Retinal pigment epithelial cell (primary cell): Measurements from ENCODE around the gene PLCD3.

ENCODE experiments used
- DNase-seq: peaks from one replicate; pipeline ENCODE4 v3.0.0-alpha.2; 2010; ENCODE audit warnings: low read depth
- H3K4me3 ChIP-seq: 2 replicates; pipeline ENCODE4 v1.5.1; 2011; ENCODE audit warnings: mild to moderate bottlenecking, low read length, control low read depth, moderate library complexity
- TF ChIP-seq, protein P1 (sequence below): conservative IDR thresholded peaks from 2 replicates; pipeline ENCODE4 v1.5.1; 2011; ENCODE audit warnings: low read depth, low read length, control low read depth, inconsistent platforms

PLCD3 gene

DNA sequence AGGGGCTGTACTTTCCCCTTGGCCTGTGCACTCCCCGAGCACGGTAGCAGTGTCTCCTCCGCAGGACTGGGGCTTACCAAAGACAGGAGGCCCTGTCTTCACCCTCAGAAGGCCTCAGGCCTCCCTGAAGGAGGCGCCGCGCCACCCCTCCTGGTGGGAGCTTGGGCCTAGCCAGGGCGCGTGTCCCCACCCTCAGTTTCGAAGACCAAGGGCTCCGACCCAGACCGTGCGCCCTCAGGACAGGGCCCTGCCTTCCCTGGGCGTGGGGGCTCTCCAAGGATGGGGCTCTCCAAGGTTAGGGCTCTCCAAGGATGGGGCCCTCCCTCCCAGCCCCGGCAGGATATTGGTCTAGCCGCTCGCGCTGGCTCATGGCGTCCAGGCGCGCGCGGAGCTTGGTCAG, 11.8 kb downstream of the PLCD3 start:
- no peak for DNase-seq
- H3K4me3 ChIP-seq: no peak overlapping the region
- TF ChIP-seq, protein P1, sequence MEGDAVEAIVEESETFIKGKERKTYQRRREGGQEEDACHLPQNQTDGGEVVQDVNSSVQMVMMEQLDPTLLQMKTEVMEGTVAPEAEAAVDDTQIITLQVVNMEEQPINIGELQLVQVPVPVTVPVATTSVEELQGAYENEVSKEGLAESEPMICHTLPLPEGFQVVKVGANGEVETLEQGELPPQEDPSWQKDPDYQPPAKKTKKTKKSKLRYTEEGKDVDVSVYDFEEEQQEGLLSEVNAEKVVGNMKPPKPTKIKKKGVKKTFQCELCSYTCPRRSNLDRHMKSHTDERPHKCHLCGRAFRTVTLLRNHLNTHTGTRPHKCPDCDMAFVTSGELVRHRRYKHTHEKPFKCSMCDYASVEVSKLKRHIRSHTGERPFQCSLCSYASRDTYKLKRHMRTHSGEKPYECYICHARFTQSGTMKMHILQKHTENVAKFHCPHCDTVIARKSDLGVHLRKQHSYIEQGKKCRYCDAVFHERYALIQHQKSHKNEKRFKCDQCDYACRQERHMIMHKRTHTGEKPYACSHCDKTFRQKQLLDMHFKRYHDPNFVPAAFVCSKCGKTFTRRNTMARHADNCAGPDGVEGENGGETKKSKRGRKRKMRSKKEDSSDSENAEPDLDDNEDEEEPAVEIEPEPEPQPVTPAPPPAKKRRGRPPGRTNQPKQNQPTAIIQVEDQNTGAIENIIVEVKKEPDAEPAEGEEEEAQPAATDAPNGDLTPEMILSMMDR: no peak

DNA sequence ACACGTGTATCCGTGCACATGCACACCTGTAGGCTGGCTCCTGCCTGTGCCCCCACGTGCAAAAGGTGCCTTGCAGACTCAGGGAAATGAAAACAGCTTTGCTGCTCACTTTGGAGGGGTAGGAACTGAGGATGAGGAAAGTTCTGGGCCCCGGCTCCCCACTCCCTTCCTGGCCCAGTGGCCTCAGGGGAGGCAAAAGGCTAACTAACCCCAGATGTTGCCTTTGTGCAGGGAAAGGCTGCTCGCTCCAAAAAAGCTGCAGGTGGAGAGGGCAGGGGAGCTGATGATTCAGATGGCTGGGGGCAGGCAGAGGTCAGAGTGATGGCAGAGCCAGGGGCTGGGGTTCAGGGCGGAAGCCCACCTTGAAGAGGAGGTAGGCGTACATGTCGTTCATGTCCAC, 12.4 kb downstream of the PLCD3 start:
- H3K4me3 ChIP-seq: no peak overlapping the region
- TF ChIP-seq, protein P1: no peak
- DNase-seq: no peak

DNA sequence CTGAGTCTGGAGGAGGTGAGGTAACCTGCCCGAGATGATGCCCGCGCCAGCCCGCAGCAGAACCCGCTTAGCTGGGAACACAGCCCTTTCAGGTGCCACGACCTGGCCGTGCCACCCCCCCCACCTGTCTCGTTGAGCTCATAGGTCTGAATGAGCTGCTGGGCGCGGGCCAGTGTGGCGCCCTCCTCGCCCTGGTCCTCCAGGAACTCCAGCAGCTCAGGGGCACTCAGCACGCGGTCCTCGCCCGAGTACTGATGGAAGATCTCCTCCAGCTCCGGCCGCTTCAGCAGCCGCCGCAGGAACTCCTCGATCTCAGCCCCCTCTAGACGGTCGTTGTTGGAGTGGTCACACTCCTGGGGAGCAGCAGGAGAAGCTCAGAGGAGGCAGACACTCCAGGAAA, 13.6 kb downstream of the PLCD3 start:
- H3K4me3 ChIP-seq: no peak overlapping the region
- DNase-seq: no peak
- TF ChIP-seq, protein P1: no peak

DNA sequence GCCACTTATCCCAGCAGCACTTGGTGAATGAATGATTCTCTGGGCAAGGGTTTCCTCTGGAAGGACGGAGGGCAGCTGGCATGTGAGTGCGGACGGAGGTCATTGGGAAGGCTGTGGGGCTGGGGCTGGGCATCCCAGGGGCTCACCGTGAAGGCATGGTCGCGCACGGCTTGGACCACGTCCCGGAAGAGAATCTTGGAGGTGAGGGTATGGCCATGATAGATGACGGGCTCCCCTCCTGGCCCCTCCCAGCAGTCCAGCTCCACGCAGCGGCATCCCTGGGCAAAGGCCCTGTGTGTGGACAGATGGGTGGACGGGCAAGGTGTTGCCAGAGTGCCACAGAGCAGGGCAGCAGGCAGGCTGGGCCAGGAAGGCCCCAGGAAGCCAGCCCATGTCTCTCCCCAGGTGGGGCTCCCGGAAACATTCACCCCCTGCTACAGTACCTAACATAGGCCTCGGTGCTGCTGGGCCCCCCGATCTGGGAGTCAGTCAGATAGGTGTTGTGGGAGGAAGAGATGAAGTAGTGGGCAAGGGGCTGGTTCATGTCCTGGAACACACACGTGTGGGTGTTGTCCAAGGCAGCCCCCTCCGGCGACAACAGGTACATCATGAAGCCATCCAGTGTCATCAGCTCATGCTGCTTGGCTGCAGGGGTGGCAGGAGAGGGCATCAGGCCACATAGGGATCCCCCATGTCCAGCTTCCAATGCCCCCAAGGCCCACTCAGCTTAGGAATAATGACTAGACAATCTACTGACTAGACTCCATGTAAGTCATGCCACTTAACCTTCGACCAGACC, 14.3 kb downstream of the PLCD3 start:
- no peak overlapping the region for H3K4me3 ChIP-seq
- DNase-seq: no peak
- TF ChIP-seq, protein P1: no peak

DNA sequence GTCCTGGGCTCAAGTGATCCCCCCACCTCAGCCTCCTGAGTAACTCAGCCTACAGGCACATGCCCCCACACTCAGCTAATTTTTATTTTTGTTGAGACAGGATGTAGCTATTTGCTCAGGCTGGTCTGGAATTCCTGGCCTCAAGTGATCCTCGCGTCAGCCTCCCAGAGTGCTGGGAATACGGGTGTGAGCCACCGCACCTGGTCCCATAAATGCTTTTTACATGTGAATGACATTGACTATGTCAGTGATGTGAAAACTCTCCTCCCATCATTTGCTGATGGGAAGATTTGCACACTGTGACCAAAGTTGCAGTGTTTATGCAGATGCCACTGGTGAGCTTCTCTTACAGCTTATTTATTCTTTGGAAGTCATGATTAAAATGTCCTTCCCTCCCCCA, 15.0 kb downstream of the PLCD3 start:
- TF ChIP-seq, protein P1: no peak
- H3K4me3 ChIP-seq: no peak overlapping the region
- DNase-seq: no peak

DNA sequence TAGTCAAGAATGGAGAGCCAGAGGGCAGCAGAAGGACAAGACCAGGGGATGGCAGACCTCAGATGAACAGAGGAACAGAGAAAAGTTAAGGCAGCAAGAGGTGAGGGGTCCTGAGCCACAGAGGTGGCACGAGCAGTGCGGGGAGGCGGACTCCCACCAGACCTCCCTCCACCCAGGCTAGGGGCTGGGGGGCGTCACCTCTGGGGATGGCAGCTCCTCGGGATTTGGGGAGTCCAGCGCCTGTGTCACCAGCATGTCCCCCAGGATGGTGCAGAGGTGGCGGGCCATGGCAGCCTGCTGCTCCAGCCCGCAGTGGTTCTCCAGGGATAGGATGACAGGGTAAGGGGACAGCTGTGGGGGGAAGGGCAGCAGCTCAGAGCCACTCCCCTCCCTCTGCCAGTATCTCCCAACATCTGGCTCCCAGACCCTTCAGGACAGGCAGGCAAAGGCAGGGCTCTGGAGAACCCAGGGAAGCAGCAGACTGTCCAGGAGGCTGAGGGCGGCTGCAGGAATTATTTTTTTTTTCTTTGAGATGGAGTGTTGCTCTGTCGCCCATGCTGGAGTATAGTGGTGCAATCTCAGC, 15.8 kb downstream of the PLCD3 start:
- TF ChIP-seq, protein P1: no peak
- no peak overlapping the region for H3K4me3 ChIP-seq
- DNase-seq: no peak

DNA sequence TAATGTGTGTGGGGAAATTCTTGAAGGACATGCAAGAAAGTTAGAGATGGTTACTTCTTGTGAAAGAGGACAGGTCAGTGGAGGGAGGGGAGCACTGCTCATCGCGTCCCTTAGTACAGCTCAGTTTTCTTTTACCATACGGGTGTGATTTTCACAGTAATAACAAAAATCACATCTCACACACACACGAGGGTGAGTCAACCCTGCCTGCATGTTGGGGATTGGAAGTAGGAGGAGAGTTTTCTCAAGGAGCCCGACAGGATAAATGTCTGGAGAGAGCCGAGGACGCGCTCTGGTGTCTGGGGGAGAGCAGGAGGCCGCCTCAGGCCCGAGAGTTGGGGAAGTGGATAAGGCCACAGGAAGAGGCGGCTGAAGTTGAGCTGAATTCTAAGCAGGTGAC, 16.4 kb downstream of the PLCD3 start:
- no peak overlapping the region for H3K4me3 ChIP-seq
- no peak for DNase-seq
- TF ChIP-seq, protein P1: no peak
